HG02970 (cell line): Measurements from ENCODE around the gene ABHD2.
"Not testable (repeated sequence)": the region's sequence is repeated elsewhere in the genome, so short reads cannot be mapped to it uniquely, and the experiment has no call there.

ENCODE experiments used
- ATAC-seq: cut with Tn5 transposase; IDR thresholded peaks from one replicate; pipeline ENCODE4 v1.9.1; 2021; ENCODE audit warnings: mild to moderate bottlenecking, moderate library complexity, moderate number of reproducible peaks; ENCODE audit not compliant: unreplicated experiment, low FRiP score

The ABHD2 gene

DNA sequence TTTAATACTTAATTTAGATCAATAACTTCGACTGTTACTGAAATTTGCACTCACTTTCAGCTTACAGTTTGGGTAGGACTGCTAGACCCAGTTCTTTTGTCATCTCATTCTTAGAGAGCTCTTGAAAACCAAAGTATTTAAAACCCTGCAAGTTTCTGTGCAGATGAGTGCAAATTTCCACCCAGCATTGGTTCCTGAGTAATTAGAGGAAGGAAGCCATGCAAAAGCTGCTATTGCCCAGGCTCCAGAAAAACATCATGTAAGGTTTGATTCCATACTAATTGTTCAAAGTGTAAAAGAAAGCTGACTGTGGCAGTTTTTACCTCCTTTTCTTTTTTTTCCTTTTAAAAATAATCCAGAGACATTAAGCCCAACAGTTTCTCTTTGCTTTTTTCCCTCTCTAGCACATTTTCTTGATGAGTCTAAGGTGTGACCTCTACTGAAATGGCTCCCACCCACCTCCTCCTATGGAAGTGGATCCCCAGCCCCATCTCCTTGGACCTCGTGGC, 30.3 kb downstream of the ABHD2 start:
- no peak for ATAC-seq

DNA sequence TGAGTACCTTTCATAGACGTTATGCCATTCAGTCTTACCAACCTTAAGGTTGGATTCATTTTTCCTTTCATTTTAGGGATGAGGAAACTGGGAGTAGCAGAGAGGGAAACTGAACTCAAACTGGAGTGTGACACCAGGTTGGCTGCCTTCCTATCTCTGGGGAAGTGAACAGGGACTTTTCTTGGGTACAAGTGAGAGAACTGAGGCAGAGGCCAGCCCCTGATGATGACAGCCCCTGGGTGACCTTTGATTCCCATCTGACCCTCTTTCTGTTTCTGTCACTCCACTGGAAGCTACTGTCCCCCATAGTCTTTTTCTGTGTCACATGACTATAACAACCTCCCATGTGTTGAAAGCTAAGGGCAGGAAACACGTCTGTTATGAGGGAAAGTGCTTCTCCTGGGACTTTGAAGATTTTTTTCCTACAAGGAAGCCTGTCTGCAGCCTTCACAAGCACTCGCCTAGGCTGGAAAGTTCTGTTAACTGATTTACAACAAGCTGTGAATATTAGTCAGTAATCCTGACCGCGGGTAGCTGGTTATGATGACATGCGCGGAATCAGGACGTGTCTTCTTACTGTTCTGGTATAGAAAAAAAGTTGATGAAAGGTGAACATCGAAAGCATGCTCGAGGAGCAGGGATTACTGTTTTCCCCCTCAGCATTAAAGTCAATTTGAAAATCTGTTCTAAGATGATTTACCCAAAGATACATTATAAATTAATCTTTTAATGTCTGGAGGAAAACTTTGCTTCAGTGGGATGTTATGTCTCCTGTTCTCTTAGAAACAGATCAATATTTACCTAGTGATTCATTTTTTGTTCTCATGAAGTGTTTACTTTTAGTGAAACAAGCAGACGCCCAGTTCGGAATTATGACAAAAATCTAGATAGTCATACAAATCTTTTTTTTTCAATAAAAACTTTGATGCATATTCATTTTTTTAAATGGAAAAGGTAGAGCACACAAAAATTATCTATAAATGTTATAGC, 31.5 kb downstream of the ABHD2 start:
- ATAC-seq, result no peak

DNA sequence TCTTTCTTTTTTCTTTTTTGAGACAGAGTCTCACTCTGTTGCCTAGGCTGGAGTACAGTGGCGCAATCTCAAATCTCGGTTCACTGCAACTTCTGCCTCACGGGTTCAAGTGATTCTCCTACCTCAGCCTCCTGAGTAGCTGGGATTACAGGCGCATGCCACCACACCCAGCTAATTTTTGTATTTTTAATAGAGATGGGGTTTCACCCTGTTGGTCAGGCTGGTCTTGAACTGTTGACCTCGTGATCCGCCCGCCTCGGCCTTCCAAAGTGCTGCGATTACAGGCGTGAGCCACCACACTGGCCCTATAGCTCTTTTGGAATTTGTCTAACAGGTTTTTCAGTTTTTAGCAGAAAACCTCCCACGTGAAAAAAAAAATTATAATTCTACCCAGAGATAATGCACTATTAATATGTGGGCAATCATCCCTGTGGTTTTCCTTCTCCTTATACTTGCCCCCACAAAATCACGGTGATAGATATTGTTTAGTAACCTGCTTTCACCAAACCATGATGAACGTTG, 32.3 kb downstream of the ABHD2 start:
- not testable (repeated sequence) for ATAC-seq

DNA sequence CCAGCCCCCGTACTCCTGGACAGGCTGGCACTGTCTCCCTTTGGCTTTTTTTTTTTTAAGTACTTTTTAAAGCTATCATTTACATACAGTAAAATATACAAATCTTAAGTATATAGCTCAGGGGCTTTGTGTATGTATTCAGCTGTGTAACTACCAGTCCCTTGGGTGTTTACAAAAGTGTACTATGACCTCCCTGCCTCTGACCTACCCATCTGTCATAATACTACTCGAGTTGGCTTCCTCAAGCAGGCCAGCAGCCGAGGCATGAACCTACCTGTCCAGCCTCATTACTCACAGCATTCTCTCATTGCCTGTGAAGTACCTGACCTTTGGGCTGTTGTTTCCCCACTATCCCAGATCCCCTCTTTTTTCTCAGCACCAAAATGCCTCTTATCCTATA, 33.2 kb downstream of the ABHD2 start:
- ATAC-seq, result no peak

- ATAC-seq, result no peak
Observed at GRCh38 chr15:89122505-89123180, 34.4 kb downstream of the ABHD2 start.

GRCh38 chr15:89123181-89123525, 34.9 kb downstream of the ABHD2 start:
- no peak for ATAC-seq

DNA sequence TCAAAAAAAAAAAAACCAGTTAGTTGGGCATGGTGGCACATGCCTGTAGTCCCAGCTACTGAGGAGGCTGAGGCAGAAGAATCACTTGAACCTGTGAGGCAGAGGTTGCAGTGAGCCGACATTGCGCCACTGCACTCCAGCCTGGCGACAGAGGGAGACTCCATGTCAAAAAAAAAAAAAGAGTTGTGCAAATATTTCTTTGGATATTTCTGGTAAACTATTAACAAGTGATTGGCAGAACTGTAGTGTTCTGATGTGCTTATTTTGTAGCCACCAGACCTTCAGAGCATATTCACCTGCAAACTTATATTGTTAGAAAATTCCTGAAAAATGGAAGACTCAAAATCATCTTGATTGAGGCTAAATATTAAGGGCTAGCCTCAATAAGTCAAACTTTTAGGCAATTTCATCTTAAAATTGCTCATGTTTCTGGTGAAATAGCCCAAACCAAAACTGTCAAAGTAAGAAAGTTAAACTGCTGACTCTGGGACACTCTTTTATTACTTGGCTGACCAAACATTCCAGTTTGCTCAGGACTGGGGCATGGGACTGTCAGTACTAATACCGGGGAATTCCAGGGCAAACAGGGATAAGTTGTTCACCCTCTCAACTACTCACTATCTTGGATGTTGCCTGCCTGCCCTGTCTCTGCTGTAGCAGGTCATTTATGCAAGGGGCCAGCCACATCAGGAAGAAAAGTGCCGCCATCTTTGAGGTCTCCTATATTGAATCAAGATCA, 37.0 kb downstream of the ABHD2 start:
- ATAC-seq, result no peak

GRCh38 chr15:89126009-89126408, 37.8 kb downstream of the ABHD2 start:
- ATAC-seq, result no peak

DNA sequence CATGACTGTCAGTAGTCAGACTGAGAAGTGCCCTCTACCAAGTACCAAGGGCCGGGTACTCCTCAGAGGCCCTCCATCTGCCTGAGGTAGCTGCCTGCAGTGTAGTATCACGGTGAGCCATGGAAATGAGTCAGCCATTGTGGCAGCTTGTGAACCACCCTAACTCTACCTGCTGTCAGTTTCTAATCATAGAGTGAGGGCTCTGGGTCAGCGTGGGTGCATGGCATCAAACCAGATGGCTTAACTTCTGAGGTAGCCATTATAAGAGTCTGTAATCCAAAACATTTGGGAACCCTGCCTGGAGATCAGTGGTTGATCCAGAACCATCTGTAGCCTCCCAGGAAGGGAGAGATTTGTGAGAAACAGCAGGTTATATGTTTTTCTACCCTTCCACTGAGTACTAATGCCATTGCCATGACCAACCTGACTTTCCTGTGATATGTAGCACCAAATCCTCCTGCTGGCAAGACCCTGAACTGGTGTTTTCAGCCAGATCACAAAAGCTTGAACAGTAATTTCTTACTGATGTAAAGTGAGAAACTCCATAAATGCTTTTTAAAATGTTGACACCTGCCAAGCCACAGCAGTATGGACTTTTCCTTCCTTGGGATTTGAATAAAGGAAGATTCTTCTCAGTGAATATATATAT, 38.9 kb downstream of the ABHD2 start:
- ATAC-seq, result no peak

DNA sequence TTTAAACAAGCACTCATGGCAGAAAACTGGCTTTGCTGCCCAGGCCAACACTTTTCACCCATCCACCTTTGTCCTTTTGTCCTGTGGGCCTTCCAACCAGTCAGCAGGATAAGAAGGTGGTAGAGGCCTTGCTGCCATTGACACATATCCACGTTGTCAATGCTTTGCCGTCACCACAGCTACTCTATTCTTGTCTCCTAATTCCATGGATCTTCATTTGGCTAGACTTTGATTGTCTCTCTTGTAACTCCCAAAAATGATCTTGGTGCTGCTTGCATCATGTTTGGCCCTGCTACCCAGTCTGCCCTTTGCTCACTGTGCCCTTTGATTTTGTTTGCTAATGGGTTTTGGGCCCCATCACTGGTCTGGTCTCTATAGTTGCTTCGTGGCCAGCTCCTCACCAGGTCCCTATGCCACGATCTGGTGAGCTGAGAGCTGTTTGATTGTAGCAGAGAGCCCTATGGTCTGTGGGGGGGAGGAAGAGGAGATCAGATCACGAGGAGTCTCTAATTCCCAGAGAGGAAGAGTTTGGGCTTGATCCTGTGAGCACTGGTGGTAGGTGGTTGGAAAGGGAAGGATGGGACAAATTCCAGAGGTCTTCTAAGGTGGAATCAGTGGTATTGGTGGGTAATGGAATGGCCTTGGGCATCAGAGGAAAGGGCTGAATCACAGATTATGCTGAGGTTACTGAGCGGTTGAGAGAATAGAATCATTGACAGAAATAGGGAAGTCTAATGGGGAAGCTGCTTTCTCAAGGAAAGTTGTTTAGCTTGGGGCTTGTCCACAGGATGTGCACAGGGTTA, 40.3 kb downstream of the ABHD2 start:
- no peak for ATAC-seq

DNA sequence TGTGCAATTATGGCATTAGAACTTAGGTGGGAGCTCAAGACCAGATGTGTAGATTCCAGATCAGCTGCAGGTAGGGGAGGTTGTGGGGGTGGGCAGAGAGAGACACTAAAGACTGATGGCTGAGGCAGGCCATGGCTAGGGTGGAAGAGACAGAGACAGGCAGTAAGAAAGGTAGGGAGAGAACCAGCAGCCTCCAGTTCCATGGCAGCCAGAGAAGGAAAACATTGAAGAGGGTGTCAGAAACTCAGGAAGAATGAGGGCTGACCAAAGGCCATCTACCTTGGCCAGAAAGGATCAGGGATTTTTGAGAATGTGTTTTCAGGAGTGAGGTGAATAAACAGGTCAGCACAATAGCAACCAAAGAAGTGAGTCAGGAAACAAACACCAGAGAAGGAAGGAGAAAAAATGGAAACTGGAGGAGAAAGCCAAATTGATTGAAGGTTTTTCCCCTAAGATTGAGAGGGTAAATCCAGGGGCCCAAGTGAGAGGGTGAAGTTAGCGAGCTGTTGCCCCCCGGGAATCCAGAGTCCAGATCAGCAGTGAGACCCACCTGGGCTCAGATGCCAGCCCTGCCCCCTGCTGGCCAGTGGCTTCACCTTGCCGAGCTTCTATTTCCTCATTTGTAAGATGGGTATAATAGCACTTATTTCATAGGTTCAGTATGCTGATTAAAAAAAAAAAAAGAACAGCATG, 41.0 kb downstream of the ABHD2 start:
- no peak for ATAC-seq

GRCh38 chr15:89129816-89130134, 41.5 kb downstream of the ABHD2 start:
- no peak for ATAC-seq

GRCh38 chr15:89130201-89130600, 41.9 kb downstream of the ABHD2 start:
- ATAC-seq, result peak; percentile 64

DNA sequence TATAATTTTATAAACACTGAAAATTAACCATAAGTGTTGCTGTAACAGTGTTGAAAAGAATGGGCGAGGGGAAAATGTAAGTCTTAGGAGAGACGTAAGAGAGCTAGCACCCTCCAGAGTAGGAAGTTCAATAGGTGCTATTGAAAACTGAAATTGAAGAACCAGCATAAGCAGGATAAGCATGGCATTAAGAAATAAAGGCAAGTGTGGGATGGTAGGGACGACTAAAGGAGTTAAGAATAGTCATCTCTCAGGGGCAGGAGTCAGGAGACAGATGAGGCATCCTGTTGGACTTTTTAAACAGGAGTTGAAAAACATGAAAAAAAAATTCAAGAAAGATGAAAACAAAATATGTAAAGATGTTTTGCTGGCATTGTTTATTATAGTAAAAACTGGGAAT, 43.5 kb downstream of the ABHD2 start:
- ATAC-seq, result no peak

DNA sequence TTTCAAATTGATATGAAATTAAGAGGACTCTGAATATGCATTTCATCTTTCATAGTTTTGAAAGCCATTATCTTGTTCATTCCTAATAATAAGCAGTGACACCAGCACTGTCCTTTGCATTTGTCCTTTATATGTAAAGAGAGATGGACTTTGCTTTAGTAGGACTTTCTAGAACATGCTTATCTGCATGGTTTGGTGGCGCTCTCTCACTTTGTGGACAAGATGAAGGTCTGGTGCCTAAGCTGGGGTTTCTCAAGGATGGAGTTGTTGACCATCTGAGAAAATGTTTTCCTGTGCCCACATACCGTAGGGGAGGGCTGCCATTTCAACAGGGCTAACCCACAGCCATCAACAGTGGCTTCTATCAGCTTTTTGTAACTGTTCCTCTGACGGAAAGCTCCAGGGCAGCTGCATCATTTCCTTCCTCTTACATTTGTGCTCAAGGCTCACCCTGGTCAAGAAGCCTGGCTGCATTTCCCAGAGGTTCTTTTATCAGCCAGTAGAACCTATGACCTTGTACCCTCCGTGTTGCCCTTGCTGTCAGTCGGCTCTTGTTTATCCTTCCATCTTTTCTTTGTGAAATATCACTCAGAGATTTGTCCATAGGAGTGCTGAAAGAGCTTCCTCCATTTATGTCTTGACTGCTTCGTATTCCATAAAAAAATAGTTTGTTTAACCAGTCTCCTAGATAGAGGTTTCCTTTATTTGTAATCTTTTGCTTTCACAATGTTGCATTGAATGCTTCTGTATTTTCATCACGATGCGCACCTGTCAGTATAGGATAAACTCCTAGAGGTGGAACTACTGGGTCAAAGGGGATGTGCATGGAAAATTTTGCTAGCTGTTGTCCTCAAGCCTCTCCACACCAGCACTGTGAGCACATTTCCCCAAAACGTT, 44.6 kb downstream of the ABHD2 start:
- ATAC-seq, result no peak

GRCh38 chr15:89135387-89136077, 47.3 kb downstream of the ABHD2 start:
- ATAC-seq, result not testable (repeated sequence)

DNA sequence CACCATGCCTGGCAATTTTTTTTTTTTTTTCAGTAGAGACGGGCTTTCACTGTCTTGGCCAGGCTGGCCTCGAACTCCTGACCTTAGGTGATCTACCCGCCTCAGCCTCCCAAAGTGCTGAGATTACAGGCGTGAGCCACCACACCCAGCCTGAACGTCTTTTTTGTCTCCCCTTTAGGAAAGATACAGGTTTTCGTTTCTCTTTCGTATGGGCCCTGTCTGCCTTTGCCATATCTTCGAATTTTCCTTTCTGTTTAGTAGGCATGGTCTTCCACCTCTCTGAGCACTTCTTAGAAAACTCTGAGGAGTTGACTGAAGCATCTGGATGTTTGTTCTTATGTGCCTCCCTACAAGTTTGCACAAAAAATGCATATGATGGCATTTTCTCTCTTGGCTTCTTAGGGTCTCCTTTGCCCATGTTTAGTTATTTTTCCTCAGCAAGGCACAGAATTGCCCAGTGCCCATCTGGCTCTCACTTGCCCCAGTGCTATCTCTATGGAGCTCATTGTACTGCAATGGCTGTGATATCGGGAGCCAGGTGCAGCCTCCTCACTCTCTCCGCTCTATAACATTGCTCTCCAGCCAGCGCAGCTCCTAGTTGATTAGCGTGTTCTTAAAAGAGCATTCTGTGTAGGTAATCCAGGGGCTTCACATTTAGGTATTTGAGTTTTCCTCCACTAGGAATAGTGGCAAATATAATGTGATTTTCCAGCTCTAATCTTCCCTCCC, 48.0 kb downstream of the ABHD2 start:
- no peak for ATAC-seq
